ENCODE results near the gene MSI2. TPM values are rescaled to one million over a fixed set of nuclear protein-coding genes. Genes with fewer than 3 reads are reported as not detected.

The MSI2 gene
- total RNA-seq, 1 donor from 2014 or later: 144 TPM

- Mint-ChIP-seq H3K9me3 (peaks cover 5% of the 10 kb centered on the region), H3K27ac (peak overlapping the region; percentile 94), H3K4me1 (peaks cover 38% of the 10 kb centered on the region), H3K27me3 (ENCODE audit: low read depth) (no peaks in the 10 kb centered on the region), H3K4me3 (no peak overlapping the region), H3K36me3 (peaks cover 10% of the 10 kb centered on the region)
- TF ChIP-seq, protein P1, sequence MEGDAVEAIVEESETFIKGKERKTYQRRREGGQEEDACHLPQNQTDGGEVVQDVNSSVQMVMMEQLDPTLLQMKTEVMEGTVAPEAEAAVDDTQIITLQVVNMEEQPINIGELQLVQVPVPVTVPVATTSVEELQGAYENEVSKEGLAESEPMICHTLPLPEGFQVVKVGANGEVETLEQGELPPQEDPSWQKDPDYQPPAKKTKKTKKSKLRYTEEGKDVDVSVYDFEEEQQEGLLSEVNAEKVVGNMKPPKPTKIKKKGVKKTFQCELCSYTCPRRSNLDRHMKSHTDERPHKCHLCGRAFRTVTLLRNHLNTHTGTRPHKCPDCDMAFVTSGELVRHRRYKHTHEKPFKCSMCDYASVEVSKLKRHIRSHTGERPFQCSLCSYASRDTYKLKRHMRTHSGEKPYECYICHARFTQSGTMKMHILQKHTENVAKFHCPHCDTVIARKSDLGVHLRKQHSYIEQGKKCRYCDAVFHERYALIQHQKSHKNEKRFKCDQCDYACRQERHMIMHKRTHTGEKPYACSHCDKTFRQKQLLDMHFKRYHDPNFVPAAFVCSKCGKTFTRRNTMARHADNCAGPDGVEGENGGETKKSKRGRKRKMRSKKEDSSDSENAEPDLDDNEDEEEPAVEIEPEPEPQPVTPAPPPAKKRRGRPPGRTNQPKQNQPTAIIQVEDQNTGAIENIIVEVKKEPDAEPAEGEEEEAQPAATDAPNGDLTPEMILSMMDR (IDR thresholded peaks at IDR 0.05; ENCODE audit: unreplicated experiment): no peak
- no peak for DNase-seq (ENCODE audit: low spot score in 2 of 2, unreplicated experiment in 2 of 2)
Measured at GRCh38 chr17:57379237-57379894, 123.0 kb downstream of the MSI2 start.

DNA sequence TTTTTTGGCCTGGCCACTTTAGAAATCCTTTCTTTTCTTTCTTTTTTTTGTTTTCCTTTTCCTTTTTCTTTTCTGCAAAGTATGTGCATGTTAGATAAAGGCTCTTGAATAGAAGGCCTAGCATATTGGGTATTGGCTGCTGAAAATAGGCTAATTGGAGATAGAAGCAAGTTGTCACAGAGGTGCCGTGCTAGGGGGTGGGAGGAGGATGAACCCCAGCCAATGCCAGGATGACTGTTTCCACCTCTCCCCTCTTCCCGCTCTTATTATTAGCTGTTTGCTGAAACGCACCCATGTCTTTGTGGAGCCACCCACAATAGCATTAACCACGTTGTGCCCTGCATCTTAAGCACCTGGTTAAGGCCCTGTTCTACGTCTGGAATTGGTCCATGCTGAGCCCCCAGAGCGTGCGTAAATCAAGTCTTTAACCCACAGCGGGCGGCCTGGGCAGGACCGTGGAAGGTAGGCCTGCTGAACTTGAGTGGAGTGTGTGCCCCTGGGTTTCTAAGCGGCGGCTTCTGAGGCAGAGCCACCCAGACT, 123.6 kb downstream of the MSI2 start:
- TF ChIP-seq, protein P1 (IDR thresholded peaks at IDR 0.05; ENCODE audit: unreplicated experiment): no peak
- peaks cover 13% of the 10 kb centered on the region for H3K36me3 Mint-ChIP-seq
- DNase-seq (ENCODE audit: low spot score in 2 of 2, unreplicated experiment in 2 of 2): no peak
- H3K27me3 Mint-ChIP-seq (ENCODE audit: low read depth): no peaks in the 10 kb centered on the region
- H3K9me3 Mint-ChIP-seq: peaks cover 11% of the 10 kb centered on the region
- no peak overlapping the region for H3K4me3 Mint-ChIP-seq
- peaks cover 35% of the 10 kb centered on the region for H3K4me1 Mint-ChIP-seq
- H3K27ac Mint-ChIP-seq: peak overlapping the region; percentile 94

DNA sequence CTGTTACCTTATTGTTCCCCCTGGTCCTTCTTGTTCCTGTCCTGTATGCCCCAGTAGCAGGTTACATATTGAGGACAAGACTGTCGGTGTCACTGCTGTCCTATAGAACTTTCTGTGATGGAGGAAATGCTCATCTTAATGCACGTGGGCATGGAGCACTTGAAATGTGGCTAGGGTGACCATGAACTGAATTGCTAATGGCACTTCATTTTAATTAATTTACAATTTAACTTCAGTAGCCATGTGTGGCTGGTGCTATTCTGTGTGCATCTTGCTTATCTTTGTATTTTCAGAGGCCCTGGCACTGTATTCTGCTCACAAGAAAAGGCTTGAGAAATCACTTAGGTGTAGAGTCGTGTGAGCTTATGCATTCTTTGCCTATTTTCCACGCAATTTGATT, 125.2 kb downstream of the MSI2 start:
- no peak overlapping the region for H3K4me3 Mint-ChIP-seq
- no peaks in the 10 kb centered on the region for H3K27me3 Mint-ChIP-seq (ENCODE audit: low read depth)
- peaks cover 22% of the 10 kb centered on the region for H3K36me3 Mint-ChIP-seq
- no peak for DNase-seq (ENCODE audit: low spot score in 2 of 2, unreplicated experiment in 2 of 2)
- peaks cover 21% of the 10 kb centered on the region for H3K4me1 Mint-ChIP-seq
- H3K9me3 Mint-ChIP-seq: peaks cover 19% of the 10 kb centered on the region
- TF ChIP-seq, protein P1 (IDR thresholded peaks at IDR 0.05; ENCODE audit: unreplicated experiment): no peak
- H3K27ac Mint-ChIP-seq: peak overlapping the region; percentile 30

GRCh38 chr17:57384219-57384618, 127.9 kb downstream of the MSI2 start:
- peaks cover 13% of the 10 kb centered on the region for H3K4me1 Mint-ChIP-seq
- no peak overlapping the region for H3K4me3 Mint-ChIP-seq
- no peak overlapping the region for H3K27ac Mint-ChIP-seq
- peaks cover 35% of the 10 kb centered on the region for H3K36me3 Mint-ChIP-seq
- H3K9me3 Mint-ChIP-seq: peaks cover 26% of the 10 kb centered on the region
- no peaks in the 10 kb centered on the region for H3K27me3 Mint-ChIP-seq (ENCODE audit: low read depth)
- DNase-seq (ENCODE audit: low spot score in 2 of 2, unreplicated experiment in 2 of 2): no peak
- TF ChIP-seq, protein P1 (IDR thresholded peaks at IDR 0.05; ENCODE audit: unreplicated experiment): no peak

DNA sequence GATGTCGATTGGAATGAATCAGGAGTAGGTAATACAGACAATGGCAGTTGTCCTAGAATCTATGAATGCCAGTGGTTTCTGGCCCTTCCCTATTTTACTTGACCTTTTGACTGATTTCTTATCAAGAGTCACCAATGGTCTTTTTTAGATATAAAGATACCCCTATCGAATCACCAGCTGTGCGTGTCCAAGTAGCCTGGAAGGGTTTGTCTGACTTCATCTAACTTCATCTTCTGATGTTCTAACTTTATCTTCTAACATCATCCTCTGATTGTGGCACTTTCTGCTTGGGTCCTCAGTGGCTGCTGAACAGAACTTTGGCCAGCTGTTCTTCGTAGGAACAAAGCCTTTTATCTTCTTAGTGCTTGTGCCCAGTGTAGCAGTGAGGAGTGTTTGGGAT, 129.7 kb downstream of the MSI2 start:
- Mint-ChIP-seq H3K4me1 (peaks cover 2% of the 10 kb centered on the region), H3K27ac (no peak overlapping the region), H3K9me3 (peaks cover 26% of the 10 kb centered on the region), H3K4me3 (no peak overlapping the region), H3K36me3 (peaks cover 37% of the 10 kb centered on the region), H3K27me3 (ENCODE audit: low read depth) (no peaks in the 10 kb centered on the region)
- no peak for DNase-seq (ENCODE audit: low spot score in 2 of 2, unreplicated experiment in 2 of 2)
- TF ChIP-seq, protein P1 (IDR thresholded peaks at IDR 0.05; ENCODE audit: unreplicated experiment): no peak

Data from mesothelial cell of epicardium (in vitro differentiated cells).